Keratinocyte (primary cell): Measurements from ENCODE around the gene PPP1R12A.

Experiments
- EZH2 ChIP-seq: IDR thresholded peaks from one replicate; pipeline ENCODE4 v1.6.1; 2012; ENCODE audit warnings: inconsistent platforms, mild to moderate bottlenecking, low read length, moderate library complexity
- TF ChIP-seq, protein P1 (sequence below), 3 experiments: IDR thresholded peaks in 1 of 3; conservative IDR thresholded peaks in 1 of 3; optimal IDR thresholded peaks in 1 of 3; 2 replicates in 2 of 3; 3 replicates in 1 of 3; pipeline versions ENCODE3 to v1.5.1; 2011; ENCODE audit warnings: low read length in 3 of 3, mild to moderate bottlenecking in 3 of 3, moderate library complexity in 2 of 3, control low read depth in 1 of 3, inconsistent platforms in 1 of 3; ENCODE audit not compliant: insufficient read depth in 2 of 3; ENCODE audit errors: extremely low read depth in 1 of 3

DNA sequence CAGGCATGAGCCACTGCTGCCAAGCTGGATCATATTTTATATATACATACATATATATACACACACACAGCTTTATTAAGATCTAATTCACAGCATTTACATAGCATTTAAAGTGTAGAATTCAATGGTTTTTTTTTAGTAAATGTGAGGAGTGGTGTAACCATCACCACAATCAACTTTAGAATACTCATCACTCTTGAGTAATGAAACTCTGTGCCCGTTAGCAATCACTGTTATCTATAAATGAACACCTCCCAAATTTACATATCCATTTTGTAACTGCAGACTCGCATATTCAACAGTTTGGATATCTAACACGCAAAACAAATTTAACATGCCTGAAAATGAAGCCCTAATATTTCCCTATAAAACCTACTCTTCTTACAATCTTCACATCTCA is 90.9 kb downstream of the PPP1R12A start:
- TF ChIP-seq, protein P1, sequence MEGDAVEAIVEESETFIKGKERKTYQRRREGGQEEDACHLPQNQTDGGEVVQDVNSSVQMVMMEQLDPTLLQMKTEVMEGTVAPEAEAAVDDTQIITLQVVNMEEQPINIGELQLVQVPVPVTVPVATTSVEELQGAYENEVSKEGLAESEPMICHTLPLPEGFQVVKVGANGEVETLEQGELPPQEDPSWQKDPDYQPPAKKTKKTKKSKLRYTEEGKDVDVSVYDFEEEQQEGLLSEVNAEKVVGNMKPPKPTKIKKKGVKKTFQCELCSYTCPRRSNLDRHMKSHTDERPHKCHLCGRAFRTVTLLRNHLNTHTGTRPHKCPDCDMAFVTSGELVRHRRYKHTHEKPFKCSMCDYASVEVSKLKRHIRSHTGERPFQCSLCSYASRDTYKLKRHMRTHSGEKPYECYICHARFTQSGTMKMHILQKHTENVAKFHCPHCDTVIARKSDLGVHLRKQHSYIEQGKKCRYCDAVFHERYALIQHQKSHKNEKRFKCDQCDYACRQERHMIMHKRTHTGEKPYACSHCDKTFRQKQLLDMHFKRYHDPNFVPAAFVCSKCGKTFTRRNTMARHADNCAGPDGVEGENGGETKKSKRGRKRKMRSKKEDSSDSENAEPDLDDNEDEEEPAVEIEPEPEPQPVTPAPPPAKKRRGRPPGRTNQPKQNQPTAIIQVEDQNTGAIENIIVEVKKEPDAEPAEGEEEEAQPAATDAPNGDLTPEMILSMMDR (optimal IDR thresholded peaks at IDR 0.05 in 1 of 3, IDR thresholded peaks at IDR 0.05 in 1 of 3, conservative IDR thresholded peaks at IDR 0.05 in 1 of 3; ENCODE audit: extremely low read depth in 1 of 3, insufficient read depth in 2 of 3, low read length in 3 of 3): no peak
- no peak for TF ChIP-seq EZH2
